ENCODE results near the gene LMF1.

LMF1 gene

GRCh38 chr16:976389-976931 lies 5.7 kb upstream of the LMF1 start:
- H3K27me3 Mint-ChIP-seq (ENCODE audit: low read depth), result peaks cover 22% of the 10 kb centered on the region
- H3K4me1 Mint-ChIP-seq, result peaks cover 49% of the 10 kb centered on the region
- H3K4me3 Mint-ChIP-seq, result peak overlapping the region in 2 of 3 experiments; percentile 54 to 73
- peaks cover 3% of the 10 kb centered on the region for H3K9me3 Mint-ChIP-seq
- no peak for TF ChIP-seq CTCF (IDR thresholded peaks at IDR 0.05; ENCODE audit: unreplicated experiment in 3 of 3)
- no peaks in the 10 kb centered on the region for H3K36me3 Mint-ChIP-seq (ENCODE audit: low read depth)
- peak overlapping the region; percentile 66 to 85 (median 78) for H3K27ac Mint-ChIP-seq

GRCh38 chr16:975291-975690 lies 4.5 kb upstream of the LMF1 start:
- H3K36me3 Mint-ChIP-seq (ENCODE audit: low read depth), result no peaks in the 10 kb centered on the region
- peaks cover 3% of the 10 kb centered on the region for H3K9me3 Mint-ChIP-seq
- no peak for TF ChIP-seq CTCF (IDR thresholded peaks at IDR 0.05; ENCODE audit: unreplicated experiment in 3 of 3)
- peak overlapping the region in 1 of 3 experiments; percentile 49 for H3K4me3 Mint-ChIP-seq
- peak overlapping the region; percentile 50 to 67 (median 62) for H3K27ac Mint-ChIP-seq
- H3K27me3 Mint-ChIP-seq (ENCODE audit: low read depth), result peaks cover 18% of the 10 kb centered on the region
- H3K4me1 Mint-ChIP-seq, result peaks cover 51% of the 10 kb centered on the region

- TF ChIP-seq CTCF (IDR thresholded peaks at IDR 0.05; ENCODE audit: unreplicated experiment in 3 of 3), result no peak
- H3K4me3 Mint-ChIP-seq, result peak overlapping the region in 1 of 3 experiments; percentile 49
- peaks cover 53% of the 10 kb centered on the region for H3K4me1 Mint-ChIP-seq
- H3K27ac Mint-ChIP-seq, result peak overlapping the region in 2 of 3 experiments; percentile 62 to 67
- H3K9me3 Mint-ChIP-seq, result peaks cover 3% of the 10 kb centered on the region
- H3K27me3 Mint-ChIP-seq (ENCODE audit: low read depth), result peaks cover 18% of the 10 kb centered on the region
- H3K36me3 Mint-ChIP-seq (ENCODE audit: low read depth), result no peaks in the 10 kb centered on the region
Measured at GRCh38 chr16:974611-975261, 4.0 kb upstream of the LMF1 start.

- H3K4me1 Mint-ChIP-seq, result peaks cover 58% of the 10 kb centered on the region
- H3K27ac Mint-ChIP-seq, result peak overlapping the region; percentile 56 to 74 (median 74)
- H3K9me3 Mint-ChIP-seq, result peaks cover 3% of the 10 kb centered on the region
- H3K4me3 Mint-ChIP-seq, result peak overlapping the region; percentile 6 to 49 (median 30)
- H3K36me3 Mint-ChIP-seq (ENCODE audit: low read depth), result no peaks in the 10 kb centered on the region
- peaks cover 18% of the 10 kb centered on the region for H3K27me3 Mint-ChIP-seq (ENCODE audit: low read depth)
- no peak for TF ChIP-seq CTCF (IDR thresholded peaks at IDR 0.05; ENCODE audit: unreplicated experiment in 3 of 3)
Measured at GRCh38 chr16:974001-974601, 3.3 kb upstream of the LMF1 start.

- Mint-ChIP-seq H3K9me3 (peaks cover 3% of the 10 kb centered on the region), H3K4me1 (peaks cover 65% of the 10 kb centered on the region), H3K27ac (no peak overlapping the region), H3K36me3 (ENCODE audit: low read depth) (peaks cover 3% of the 10 kb centered on the region), H3K27me3 (ENCODE audit: low read depth) (peaks cover 18% of the 10 kb centered on the region), H3K4me3 (peak overlapping the region in 2 of 3 experiments; percentile 4 to 13)
- TF ChIP-seq CTCF (IDR thresholded peaks at IDR 0.05; ENCODE audit: unreplicated experiment in 3 of 3), result no peak
Measured at GRCh38 chr16:973366-973765, 2.6 kb upstream of the LMF1 start.
